Activated CD4-positive, CD25-positive, alpha-beta regulatory T cell treated with anti-CD3 and anti-CD28 coated beads, Interleukin-2, amount 50 U/mL, for 72 hours (primary cell): Measurements from ENCODE around the gene POU2AF3.
"Not testable (repeated sequence)": the region's sequence is repeated elsewhere in the genome, so short reads cannot be mapped to it uniquely, and the experiment has no call there.

ENCODE experiments used
- DNase-seq: peaks from one replicate; pipeline ENCODE4 v3.0.0; 2021

Gene POU2AF3

GRCh38 chr11:111301004-111301841 lies 2.9 kb downstream of the POU2AF3 start:
- no peak for DNase-seq

- DNase-seq, result no peak
These were observed 3.4 kb downstream of the POU2AF3 start for GRCh38 chr11:111301842-111302118.

- no peak for DNase-seq
These were observed 4.0 kb downstream of the POU2AF3 start for GRCh38 chr11:111302298-111302697.

- DNase-seq, result no peak
These were observed 5.1 kb downstream of the POU2AF3 start for GRCh38 chr11:111303461-111303860.

GRCh38 chr11:111305162-111305802 lies 6.9 kb downstream of the POU2AF3 start:
- DNase-seq, result no peak

GRCh38 chr11:111305876-111306275 lies 7.5 kb downstream of the POU2AF3 start:
- DNase-seq, result no peak

GRCh38 chr11:111306321-111306720 lies 8.0 kb downstream of the POU2AF3 start:
- no peak for DNase-seq

GRCh38 chr11:111307472-111308108 lies 9.2 kb downstream of the POU2AF3 start:
- DNase-seq, result no peak

- no peak for DNase-seq
These were observed 9.8 kb downstream of the POU2AF3 start for GRCh38 chr11:111308140-111308539.

GRCh38 chr11:111309215-111309915 lies 11.0 kb downstream of the POU2AF3 start:
- DNase-seq, result no peak

GRCh38 chr11:111310088-111310487 lies 11.7 kb downstream of the POU2AF3 start:
- no peak for DNase-seq

- no peak for DNase-seq
These were observed 12.4 kb downstream of the POU2AF3 start for GRCh38 chr11:111310723-111311122.

- DNase-seq, result no peak
These were observed 13.7 kb downstream of the POU2AF3 start for GRCh38 chr11:111312076-111312475.

- DNase-seq, result no peak
These were observed 20.9 kb downstream of the POU2AF3 start for GRCh38 chr11:111319296-111319695.

GRCh38 chr11:111320199-111320598 lies 21.9 kb downstream of the POU2AF3 start:
- not testable (repeated sequence) for DNase-seq

GRCh38 chr11:111320728-111321568 lies 22.6 kb downstream of the POU2AF3 start:
- no peak for DNase-seq

GRCh38 chr11:111322534-111322933 lies 24.2 kb downstream of the POU2AF3 start:
- no peak for DNase-seq

- no peak for DNase-seq
These were observed 26.0 kb downstream of the POU2AF3 start for GRCh38 chr11:111324277-111324720.

- no peak for DNase-seq
These were observed 26.9 kb downstream of the POU2AF3 start for GRCh38 chr11:111325259-111325658.

GRCh38 chr11:111326824-111327223 lies 28.5 kb downstream of the POU2AF3 start:
- DNase-seq, result no peak

- no peak for DNase-seq
These were observed 29.7 kb downstream of the POU2AF3 start for GRCh38 chr11:111327908-111328624.
